K562 (cell line): Measurements from ENCODE around the gene SDHC. TPM values are rescaled to one million over a fixed set of nuclear protein-coding genes. Genes with fewer than 3 reads are reported as not detected.

Experiments
- ATAC-seq: fragments of 200-7000 bp; cut with Tn5 transposase; 3 replicates; pipeline ENCODE4 v1.9.1; 2020; ENCODE audit warnings: moderate library complexity
- BruUV-seq: library from RNA; stranded (reverse); fragments of 400-500 nt; replicated peaks from 2 replicates; lab custom pipeline; 2021; lab: Mats Ljungman, UMichigan
- CTCF ChIA-PET: fragments of 300-600 bp; formaldehyde crosslinking; extraction: SDS; loops from one replicate; lab custom pipeline; 2021; ENCODE audit warnings: low intra/inter-chr PET ratio; lab: Yijun Ruan, JAX
- POLR2A ChIA-PET: fragments of 300-600, 350-650 bp; sonication (Branson Sonifier 250); formaldehyde crosslinking; extraction: SDS; loops from one replicate; lab custom pipeline; 2021; ENCODE audit warnings: antibody characterized with exemption, inconsistent platforms; lab: Yijun Ruan, JAX
- DNase-seq, 4 experiments: peaks; one replicate each; pipeline versions ENCODE4 v3.0.0 to v3.0.0-alpha.2; 2011 to 2018; ENCODE audit warnings: low spot score in 3 of 4, mixed read lengths in 3 of 4; ENCODE audit errors: extremely low read depth in 1 of 4
- FAIRE-seq: peaks from 2 replicates; lab custom pipeline; 2011; peaks lifted over from hg19 to GRCh38; lab: Jason Lieb, UNC
- H2AFZ ChIP-seq: 2 replicates; pipeline ENCODE4 v1.6.0; 2011; ENCODE audit warnings: low read depth, low read length, control low read depth, inconsistent platforms
- H3K27ac ChIP-seq: fragments of 200-600 bp; 3 replicates; pipeline ENCODE4 v1.8.0; 2011; ENCODE audit warnings: low read depth, mild to moderate bottlenecking, control low read depth, inconsistent platforms, low read length, moderate library complexity, mixed read lengths; ENCODE audit errors: extremely low read depth
- H3K27me3 ChIP-seq, 2 experiments: fragments of 300-600 bp in 1 of 2; 2 replicates in 1 of 2; 3 replicates in 1 of 2; pipeline versions ENCODE4 v1.6.0 to v1.8.0; 2011; ENCODE audit warnings: inconsistent platforms in 2 of 2, low read length in 2 of 2, mild to moderate bottlenecking in 1 of 2, mixed read lengths in 1 of 2, moderate library complexity in 1 of 2; ENCODE audit not compliant: control insufficient read depth in 2 of 2, insufficient read depth in 2 of 2
- H3K36me3 ChIP-seq: fragments of 300-600 bp; 3 replicates; pipeline ENCODE4 v1.8.0; 2011; ENCODE audit warnings: mild to moderate bottlenecking, low read length, inconsistent platforms; ENCODE audit not compliant: control insufficient read depth, insufficient read depth
- H3K4me1 ChIP-seq, 2 experiments: fragments of 200-600 bp in 1 of 2; replicated peaks in 1 of 2; 2 replicates in 1 of 2; 3 replicates in 1 of 2; pipeline versions ENCODE4 v1.5.1 to v1.8.0; 2011; ENCODE audit warnings: inconsistent platforms in 2 of 2, low read length in 2 of 2, mild to moderate bottlenecking in 1 of 2, mixed read lengths in 1 of 2, moderate library complexity in 1 of 2; ENCODE audit not compliant: control insufficient read depth in 2 of 2, insufficient read depth in 2 of 2
- H3K4me2 ChIP-seq: 2 replicates; pipeline ENCODE4 v1.6.1; 2011; ENCODE audit warnings: low read length, control low read depth, inconsistent platforms, mixed read lengths; ENCODE audit not compliant: insufficient read depth
- H3K4me3 ChIP-seq: fragments of 200-600 bp; sonication (generic), shearing (Covaris generic); 2 replicates; pipeline ENCODE4 v1.5.1; 2016; ENCODE audit warnings: control low read depth, inconsistent platforms
- H3K79me2 ChIP-seq: fragments of 200-600 bp; 3 replicates; pipeline ENCODE4 v1.8.0; 2011; ENCODE audit warnings: low read length, inconsistent platforms; ENCODE audit not compliant: control insufficient read depth, insufficient read depth
- H3K9ac ChIP-seq, 2 experiments: 2 replicates each; pipeline versions ENCODE4 v1.6.0 to v1.6.1; 2011; ENCODE audit warnings: low read depth in 2 of 2, low read length in 2 of 2, control low read depth in 1 of 2, inconsistent platforms in 1 of 2, mild to moderate bottlenecking in 1 of 2, mixed read lengths in 1 of 2; ENCODE audit not compliant: insufficient read depth in 1 of 2
- H3K9me1 ChIP-seq: one replicate; pipeline ENCODE4 v1.6.0; 2011; ENCODE audit warnings: inconsistent platforms, mild to moderate bottlenecking, low read length, moderate library complexity; ENCODE audit not compliant: control insufficient read depth, insufficient read depth
- H3K9me3 ChIP-seq: replicated peaks from 2 replicates; pipeline ENCODE4 v1.5.1; 2011; ENCODE audit warnings: low read depth, low read length, inconsistent platforms; ENCODE audit not compliant: control insufficient read depth, insufficient read depth
- H4K20me1 ChIP-seq: replicated peaks from 2 replicates; pipeline ENCODE4 v1.6.1; 2011; ENCODE audit warnings: low read length, inconsistent platforms, mixed read lengths; ENCODE audit not compliant: control insufficient read depth, insufficient read depth
- BCOR ChIP-seq: fragments of 450-650 bp; IDR thresholded peaks from 2 replicates; pipeline ENCODE4 v1.6.1; 2016
- GATAD2B ChIP-seq: fragments of 450-650 bp; IDR thresholded peaks from 2 replicates; pipeline ENCODE4 v1.6.1; 2017; ENCODE audit warnings: mild to moderate bottlenecking, borderline replicate concordance
- GTF2B ChIP-seq: IDR thresholded peaks from 2 replicates; pipeline ENCODE4 v1.6.1; 2011; ENCODE audit not compliant: insufficient read length; ENCODE audit errors: extremely low read depth
- LCOR ChIP-seq: sonication (generic); formaldehyde crosslinking; IDR thresholded peaks from 2 replicates; pipeline ENCODE4 v1.8.0; 2022; ENCODE audit warnings: mild to moderate bottlenecking, missing genetic modification reagents
- NR3C1 ChIP-seq: sonication (generic); formaldehyde crosslinking; IDR thresholded peaks from 2 replicates; pipeline ENCODE4 v1.8.1; 2022; ENCODE audit warnings: missing genetic modification reagents
- PKNOX1 ChIP-seq: fragments of 450-650 bp; IDR thresholded peaks from 2 replicates; pipeline ENCODE4 v1.6.1; 2016
- POLR3A ChIP-seq: IDR thresholded peaks from 2 replicates; pipeline ENCODE4 v1.6.1; 2011; ENCODE audit warnings: borderline replicate concordance, mild to moderate bottlenecking, moderate library complexity; ENCODE audit not compliant: insufficient read length, insufficient read depth; ENCODE audit errors: extremely low read depth
- RBM25 ChIP-seq: fragments of 200-400 bp; formaldehyde crosslinking; IDR thresholded peaks from 2 replicates; pipeline ENCODE4 v1.6.1; 2018; ENCODE audit warnings: low read length, low read depth, moderate library complexity; ENCODE audit not compliant: severe bottlenecking
- SOX6 ChIP-seq: fragments of 450-650 bp; IDR thresholded peaks from 2 replicates; pipeline ENCODE4 v1.6.1; 2014; ENCODE audit warnings: mild to moderate bottlenecking
- TRIM25 ChIP-seq: fragments of 450-650 bp; IDR thresholded peaks from 2 replicates; pipeline ENCODE4 v1.7.0; 2016; ENCODE audit warnings: borderline replicate concordance
- ZBTB26 ChIP-seq: fragments of 450-650 bp; formaldehyde crosslinking; IDR thresholded peaks from 2 replicates; pipeline ENCODE4 v1.4.0; 2022; ENCODE audit warnings: missing genetic modification characterization
- ZBTB7A ChIP-seq: IDR thresholded peaks from 2 replicates; pipeline ENCODE4 v1.6.1; 2011; ENCODE audit warnings: low read depth, mild to moderate bottlenecking, low read length, moderate library complexity, borderline replicate concordance; ENCODE audit not compliant: control insufficient read depth
- ZNF143 ChIP-seq: sonication (generic); formaldehyde crosslinking; IDR thresholded peaks from 2 replicates; pipeline ENCODE4 v1.9.0; 2022; ENCODE audit warnings: mild to moderate bottlenecking, missing genetic modification reagents
- ZNF23 ChIP-seq: fragments of 250-450 bp; sonication (Bioruptor Pico); IDR thresholded peaks from 2 replicates; pipeline ENCODE4 v1.4.0; 2020; ENCODE audit warnings: mild to moderate bottlenecking
- ZNF76 ChIP-seq: fragments of 250-450 bp; sonication (Bioruptor Pico); IDR thresholded peaks from 2 replicates; pipeline ENCODE4 v1.4.0; 2020; ENCODE audit warnings: mild to moderate bottlenecking, moderate library complexity, borderline replicate concordance
- WGBS: fragments of 100-300 bp; shearing (Covaris generic); methylation state at CpG from one replicate; pipeline ENCODE4 v1.1.6; 2016; ENCODE audit warnings: low coverage, mixed read lengths; ENCODE audit not compliant: insufficient coverage; ENCODE audit errors: missing lambda C conversion rate; 5-methylcytosine and 5-hydroxymethylcytosine counted together
- in situ Hi-C: fragments of 300-500 bp; cut with MboI; formaldehyde crosslinking; loops from 4 replicates; pipeline ENCODE4 v1.15.0; 2018; ENCODE audit warnings: inconsistent platforms, mixed read lengths
- intact Hi-C: fragments of 100-400 bp; cut with micrococcal nuclease; formaldehyde crosslinking; loops from 2 replicates; pipeline ENCODE4 v1.14.2; 2022
- polyA plus RNA-seq, 8 experiments: library from polyadenylated mRNA; depleted of rRNA in 4 of 8; stranded (reverse) in 5 of 8; unstranded in 3 of 8; fragments of >200 nt; fragmentation: Nextera tagmentation in 2 of 8; fragmentation: Illumina TruSeq in 1 of 8; extraction: Ambion mirVana in 2 of 8; extraction: Trizol in 1 of 8; gene quantifications; 2 replicates each; pipeline versions ENCODE4 v1.2.1 to v1.2.3, GENCODE V29; 2011 to 2014; ENCODE audit warnings: inconsistent platforms in 1 of 8, missing spikeins in 1 of 8
- total RNA-seq, 7 experiments: library from RNA; depleted of rRNA in 6 of 7; stranded (reverse); fragments of >200 nt in 6 of 7; fragmentation: Illumina TruSeq in 2 of 7; extraction: Trizol in 2 of 7; gene quantifications; 2 replicates each; pipeline versions ENCODE4 v1.2.1 to v1.2.3, GENCODE V29; 2011 to 2021; ENCODE audit warnings: low replicate concordance in 1 of 7
- TF ChIP-seq, protein P1 (sequence below): sonication (generic); formaldehyde crosslinking; IDR thresholded peaks from 2 replicates; pipeline ENCODE4 v1.4.0; 2020; ENCODE audit warnings: mild to moderate bottlenecking, missing genetic modification reagents

Gene SDHC
- total and polyA plus RNA-seq, 9 of the 15 experiments (the other 6 are each of a cell fraction or from before 2014, with no cell fraction given): 7.7 to 309 (median 174) TPM

GRCh38 chr1:161407451-161407985, 93.3 kb downstream of the SDHC start:
- Histone ChIP-seq H3K36me3 (no peaks in the 10 kb centered on the region), H3K27me3 (no peaks in the 10 kb centered on the region), H2AFZ (peak overlapping the region; percentile 78), H3K9me1 (no peaks in the 10 kb centered on the region), H3K4me2 (peak overlapping the region; percentile 57), H4K20me1 (no peaks in the 10 kb centered on the region), H3K4me1 (peaks cover 15 to 26% of the 10 kb centered on the region in 2 experiments; a peak in 4 of 5 replicates), H3K4me3 (no peak overlapping the region), H3K79me2 (no peaks in the 10 kb centered on the region), H3K9me3 (no peaks in the 10 kb centered on the region; the same call in 1 of the 2 replicates), H3K9ac (peak overlapping the region; percentile 39 to 54; a peak in 2 of 4 replicates), H3K27ac (peak overlapping the region; percentile 61)
- POLR2A ChIA-PET: interaction anchor here (0.6 to 1.4 kb wide), 4 partner anchors 14 to 205 kb away, joined by 3 to 4 read pairs (median 3); partner anchors contain the start of gene NDUFS2
- FAIRE-seq (no peak), DNase-seq (peak in 1 of 4 experiments; percentile 50), ATAC-seq (peak; percentile 59)
- WGBS: 14% methylated on average over 6 of the region's 6 CpGs
- CTCF ChIA-PET: no interaction called here
- in situ Hi-C loops: no loop called here
- intact Hi-C loops: no loop called here
- no TSS peak for BruUV-seq
- TF ChIP-seq PKNOX1 (peak; percentile 44), POLR3A (no peak), RBM25 (no peak), SOX6 (no peak), ZNF143 (CRISPR knock-in tag) (no peak), ZBTB7A (no peak), NR3C1 (no peak), ZNF76 (CRISPR knock-in tag) (no peak), LCOR (CRISPR knock-in tag) (no peak), BCOR (no peak), ZNF23 (CRISPR knock-in tag) (no peak), GTF2B (no peak), GATAD2B (no peak), ZBTB26 (no peak), TRIM25 (no peak)
- TF ChIP-seq, protein P1, sequence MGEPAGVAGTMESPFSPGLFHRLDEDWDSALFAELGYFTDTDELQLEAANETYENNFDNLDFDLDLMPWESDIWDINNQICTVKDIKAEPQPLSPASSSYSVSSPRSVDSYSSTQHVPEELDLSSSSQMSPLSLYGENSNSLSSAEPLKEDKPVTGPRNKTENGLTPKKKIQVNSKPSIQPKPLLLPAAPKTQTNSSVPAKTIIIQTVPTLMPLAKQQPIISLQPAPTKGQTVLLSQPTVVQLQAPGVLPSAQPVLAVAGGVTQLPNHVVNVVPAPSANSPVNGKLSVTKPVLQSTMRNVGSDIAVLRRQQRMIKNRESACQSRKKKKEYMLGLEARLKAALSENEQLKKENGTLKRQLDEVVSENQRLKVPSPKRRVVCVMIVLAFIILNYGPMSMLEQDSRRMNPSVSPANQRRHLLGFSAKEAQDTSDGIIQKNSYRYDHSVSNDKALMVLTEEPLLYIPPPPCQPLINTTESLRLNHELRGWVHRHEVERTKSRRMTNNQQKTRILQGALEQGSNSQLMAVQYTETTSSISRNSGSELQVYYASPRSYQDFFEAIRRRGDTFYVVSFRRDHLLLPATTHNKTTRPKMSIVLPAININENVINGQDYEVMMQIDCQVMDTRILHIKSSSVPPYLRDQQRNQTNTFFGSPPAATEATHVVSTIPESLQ (CRISPR knock-in tag): no peak
